GM19238 (cell line): ENCODE measurements around the gene PDE10A.
"Not testable (repeated sequence)": the region's sequence is repeated elsewhere in the genome, so short reads cannot be mapped to it uniquely, and the experiment has no call there.

ENCODE experiments used
- DNase-seq: peaks from one replicate; pipeline ENCODE4 v3.0.0; 2011; ENCODE audit warnings: low spot score; ENCODE audit not compliant: insufficient read length

Gene PDE10A

DNA sequence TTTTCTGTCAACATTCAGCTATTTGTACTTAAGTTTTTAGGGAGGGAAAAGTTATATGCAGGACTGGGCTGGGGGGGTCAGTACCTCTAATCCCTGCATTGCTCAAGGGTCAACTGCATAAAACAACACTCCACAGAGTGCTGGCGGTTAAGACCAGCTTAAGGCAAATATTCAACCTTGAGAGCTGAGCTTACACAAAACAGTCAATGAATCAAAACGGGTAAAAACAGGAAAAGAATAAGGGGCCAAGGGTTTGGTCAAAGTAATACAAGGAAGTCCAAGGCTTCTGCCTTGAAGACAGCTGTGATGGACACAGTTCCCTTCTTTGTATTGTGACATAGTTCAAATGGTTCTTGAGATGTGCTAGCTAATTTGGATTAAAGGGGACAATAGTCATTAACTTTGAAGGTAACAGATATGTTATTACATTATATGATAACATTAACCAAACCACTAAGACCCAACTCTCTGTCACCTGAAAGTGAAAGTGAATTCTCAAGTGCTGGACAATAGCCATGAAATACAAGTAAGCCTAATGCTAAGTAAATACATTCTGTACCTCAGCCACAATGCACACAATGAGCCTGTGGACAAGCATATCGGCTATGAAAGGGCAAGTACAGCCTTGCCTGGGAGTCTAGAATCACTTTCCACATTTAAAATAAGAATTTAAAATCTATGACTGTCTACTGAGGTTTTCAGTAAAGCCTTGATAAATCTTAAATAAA, 106.8 kb downstream of the PDE10A start:
- DNase-seq = no peak

DNA sequence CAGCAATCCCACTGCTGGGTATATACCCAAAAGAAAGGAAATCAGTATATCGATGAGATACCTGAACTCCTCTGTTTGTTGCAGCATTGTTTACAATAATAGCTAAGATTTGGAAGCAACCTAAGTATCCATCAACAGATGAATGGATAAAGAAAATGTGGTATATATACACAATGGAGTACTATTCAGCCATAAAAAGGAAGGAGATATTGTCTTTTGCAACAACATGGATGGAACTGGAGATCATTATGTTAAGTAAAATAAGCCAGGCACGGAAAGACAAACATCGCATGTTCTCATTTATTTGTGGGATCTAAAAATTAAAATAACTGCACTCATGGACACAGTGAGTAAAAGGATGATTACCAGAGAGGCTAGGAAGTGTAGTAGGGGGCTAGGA, 108.4 kb downstream of the PDE10A start:
- DNase-seq = not testable (repeated sequence)

DNA sequence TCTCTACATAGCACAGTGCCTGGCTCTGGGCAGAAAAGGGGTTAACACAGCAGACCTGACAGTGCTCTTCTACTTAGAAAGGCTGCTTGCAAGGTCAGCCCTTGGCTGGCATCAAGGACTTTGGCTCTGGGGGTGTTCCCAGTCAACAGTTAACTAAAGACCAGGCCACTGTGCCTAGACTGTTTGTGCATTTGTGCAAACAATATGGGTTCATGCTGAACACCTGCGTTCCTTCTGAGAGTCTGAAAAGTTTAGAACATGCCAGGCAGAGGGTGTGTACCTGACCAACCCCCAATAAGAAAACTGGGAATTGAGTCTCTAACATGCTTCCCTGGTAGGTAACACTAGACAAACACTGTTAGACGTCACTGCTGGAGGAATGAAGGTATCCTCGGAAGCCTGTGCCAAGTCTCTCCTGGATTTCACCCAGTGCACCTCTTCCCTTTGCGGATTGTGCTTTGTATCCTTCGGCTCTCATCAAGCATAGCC, 110.7 kb downstream of the PDE10A start:
- no peak for DNase-seq

DNA sequence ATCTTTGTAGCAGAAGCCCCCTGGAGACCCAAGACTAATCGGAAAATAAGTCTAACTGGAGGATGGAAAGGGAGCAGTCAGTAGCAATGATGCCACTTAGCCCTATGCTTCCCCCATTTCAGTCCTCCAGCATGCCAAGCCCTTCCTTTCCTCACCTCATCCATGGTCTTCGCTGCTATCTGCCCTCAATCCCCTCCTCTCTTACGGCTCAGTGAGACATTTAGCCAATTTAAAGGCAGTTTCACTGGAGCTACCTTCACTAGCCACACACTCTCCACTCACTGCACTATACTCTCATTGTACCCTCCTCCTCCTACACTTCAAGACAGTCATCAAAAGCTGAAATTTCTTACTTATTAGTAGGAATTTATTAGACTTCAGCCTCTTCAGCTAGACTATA, 111.2 kb downstream of the PDE10A start:
- DNase-seq = no peak

DNA sequence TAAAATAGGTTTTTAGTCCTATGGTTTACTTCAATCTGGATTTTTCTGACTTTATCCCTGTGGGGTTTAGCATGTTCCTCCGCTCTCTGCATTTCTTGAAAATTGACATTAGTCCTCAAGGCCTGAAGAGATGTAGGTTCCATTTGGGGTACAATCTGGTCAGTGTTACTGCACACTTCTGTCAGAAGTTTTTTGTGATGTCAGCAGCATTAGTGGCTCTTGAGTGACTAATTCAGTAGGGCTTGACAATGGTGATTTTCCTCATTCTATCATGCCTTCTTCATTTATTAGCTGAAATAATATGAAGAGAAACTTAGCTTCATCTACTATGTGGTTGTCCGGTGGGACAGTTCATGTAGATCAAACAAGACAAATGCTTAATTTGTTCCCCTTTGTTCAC, 114.6 kb downstream of the PDE10A start:
- no peak for DNase-seq

DNA sequence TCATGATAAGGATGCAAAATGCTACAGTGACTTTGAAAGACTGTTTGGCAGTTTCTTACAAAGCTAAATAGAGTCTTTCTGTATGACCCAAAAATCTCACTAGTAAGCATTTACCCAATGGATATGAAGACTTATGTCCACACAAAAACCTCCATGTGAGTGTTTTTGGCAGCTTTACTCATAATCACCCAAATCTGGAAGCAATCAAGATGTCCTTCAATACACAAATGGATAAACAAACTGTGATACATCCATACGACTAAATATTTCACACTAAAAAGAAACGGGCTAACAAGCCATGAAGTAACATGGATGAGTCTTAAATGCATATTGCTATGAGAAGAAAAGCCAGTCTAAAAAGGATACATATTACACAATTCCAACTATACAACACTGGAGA, 117.2 kb downstream of the PDE10A start:
- no peak for DNase-seq

DNA sequence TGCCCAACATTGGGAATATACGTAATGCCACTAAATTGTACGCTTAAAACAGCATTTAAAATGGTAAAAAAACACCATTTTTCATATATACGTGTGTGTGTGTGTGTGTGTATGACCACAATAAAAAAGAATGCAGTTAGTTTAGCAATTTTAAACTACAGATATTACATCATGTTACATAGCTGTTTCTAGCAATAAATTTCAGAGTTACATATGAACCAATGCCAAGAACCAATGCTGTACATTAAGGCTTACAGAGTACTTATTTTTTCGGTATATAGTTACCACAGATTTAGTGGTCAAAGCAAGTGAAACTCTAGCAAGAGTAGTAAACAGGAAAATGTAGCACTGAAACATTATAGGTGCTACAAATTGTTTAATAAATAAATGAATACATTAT, 119.3 kb downstream of the PDE10A start:
- no peak for DNase-seq

DNA sequence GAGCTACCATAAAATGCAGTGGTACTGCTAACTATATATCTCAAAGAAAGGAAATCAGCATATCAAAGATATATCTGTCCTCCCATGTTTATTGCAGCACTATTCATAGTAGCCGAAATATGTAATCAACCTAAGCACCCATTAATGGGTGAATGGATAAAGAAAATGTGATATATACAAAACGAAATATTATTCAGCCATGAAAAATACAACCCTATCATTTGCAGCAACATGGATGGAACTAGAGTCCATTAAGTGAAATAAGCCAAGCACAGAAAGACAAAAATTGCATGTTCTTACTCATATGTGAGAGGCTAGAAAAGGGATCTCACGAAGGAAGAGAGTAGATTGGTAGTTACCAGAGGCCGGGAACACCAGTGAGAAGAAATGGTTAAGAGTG, 126.1 kb downstream of the PDE10A start:
- no peak for DNase-seq

DNA sequence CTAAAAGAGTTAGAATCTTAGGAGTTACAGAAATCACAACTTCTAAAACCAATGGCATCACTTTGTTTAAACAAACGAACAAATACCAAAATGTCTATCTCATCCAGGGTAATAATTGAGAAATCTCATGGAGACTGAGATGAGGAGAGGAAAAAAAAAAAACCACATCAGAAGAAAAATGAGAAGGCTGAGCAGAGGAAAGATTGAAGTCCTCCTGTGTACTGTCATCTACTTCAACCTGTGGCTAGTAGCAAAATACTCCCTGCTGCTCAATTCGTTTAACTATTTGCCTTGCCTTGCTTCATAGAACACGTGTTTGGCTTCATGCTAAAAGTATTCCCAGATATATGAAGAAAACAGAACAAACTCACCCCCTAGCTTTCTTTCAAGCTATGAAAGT, 143.7 kb downstream of the PDE10A start:
- no peak for DNase-seq

DNA sequence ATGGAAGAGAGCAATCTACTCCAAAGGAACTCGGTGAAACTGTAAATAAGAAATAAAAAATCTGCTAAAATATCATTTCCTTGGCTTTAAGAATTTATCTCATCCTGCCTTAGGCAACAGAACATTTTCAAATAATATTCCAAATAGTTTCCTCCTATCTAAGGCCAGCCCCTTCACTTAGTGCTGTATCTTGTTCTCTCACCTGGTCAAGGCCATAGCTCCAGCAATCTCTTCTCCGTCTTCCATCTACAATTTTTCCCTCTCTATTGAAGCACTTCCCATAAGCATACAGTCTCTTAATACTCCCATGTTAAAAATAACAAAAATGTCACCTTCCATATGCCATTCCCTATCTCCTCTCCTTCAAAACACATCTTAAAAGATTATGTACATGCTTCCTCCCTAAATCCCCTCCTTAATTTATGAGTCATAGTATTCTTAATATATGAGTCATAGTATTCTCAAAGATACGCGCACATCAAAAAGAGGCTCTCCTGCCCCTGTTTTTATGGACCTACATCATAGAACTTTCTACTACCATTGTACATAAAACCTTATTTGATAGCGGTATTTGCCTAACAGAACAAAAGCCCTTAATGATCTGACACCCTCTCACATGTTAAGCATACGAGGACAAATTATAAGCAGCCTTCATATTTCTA, 146.9 kb downstream of the PDE10A start:
- DNase-seq = no peak

DNA sequence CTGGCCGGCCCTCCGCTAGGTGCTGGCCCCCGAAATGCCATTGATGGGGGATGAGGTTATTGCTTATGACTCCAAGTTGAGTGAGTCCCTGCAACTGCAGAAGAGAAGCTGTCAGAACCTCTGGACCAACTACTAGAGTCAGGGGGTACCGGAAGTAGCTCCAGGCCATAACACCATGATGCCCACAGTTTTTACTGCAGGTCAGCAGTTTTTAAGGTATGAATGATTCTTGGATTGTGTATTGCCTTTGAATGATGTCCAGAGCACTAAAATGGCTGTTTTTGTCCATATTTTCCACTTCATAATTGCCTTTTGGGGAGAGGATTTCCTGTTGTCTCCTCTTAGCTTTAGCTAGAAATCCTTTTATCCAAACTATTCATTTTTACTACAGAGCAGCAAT, 148.4 kb downstream of the PDE10A start:
- no peak for DNase-seq

DNA sequence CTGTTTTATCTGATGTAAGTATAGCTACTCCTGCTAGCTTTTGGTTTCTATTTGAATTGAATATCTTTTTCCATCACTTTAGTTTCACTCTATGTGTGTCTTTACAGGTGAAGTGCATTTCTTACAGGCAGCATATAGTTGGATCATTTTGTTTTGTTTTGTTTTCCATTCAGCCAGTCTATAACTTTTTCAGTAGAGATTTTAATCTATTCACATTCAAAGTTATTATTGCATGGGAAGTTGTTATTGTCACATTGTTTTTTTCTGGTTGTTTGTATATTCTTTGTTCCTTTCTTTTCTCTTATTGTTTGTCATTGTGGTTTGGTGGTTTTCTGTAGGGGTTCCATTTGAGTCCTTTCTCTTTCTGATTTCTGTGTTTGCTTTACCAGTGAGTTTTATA, 151.2 kb downstream of the PDE10A start:
- DNase-seq = no peak

DNA sequence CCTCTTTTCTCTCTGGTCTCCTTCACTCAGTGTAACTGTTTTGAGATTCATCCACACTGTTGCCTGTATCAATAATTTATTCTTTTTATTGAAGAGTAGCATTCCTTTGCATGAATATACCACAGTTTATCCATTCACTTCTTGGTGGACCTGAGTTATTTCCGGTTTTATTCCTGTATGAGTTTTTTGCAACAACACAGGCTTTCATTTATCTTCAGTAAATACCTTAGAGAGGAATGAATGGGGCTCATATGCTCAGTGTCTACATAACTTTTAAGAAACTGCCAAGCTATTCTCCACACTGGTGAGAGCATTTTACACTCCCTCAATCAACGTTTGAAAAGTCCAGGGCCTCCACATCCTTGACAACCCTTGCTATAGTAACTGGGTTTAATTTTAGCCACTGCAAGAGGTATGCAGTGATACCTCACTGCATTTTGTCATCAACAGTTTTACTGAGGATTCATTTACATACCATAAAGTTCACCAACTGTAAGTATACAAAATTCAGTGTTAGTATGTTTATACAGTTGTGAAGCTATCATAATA, 154.6 kb downstream of the PDE10A start:
- DNase-seq = no peak

DNA sequence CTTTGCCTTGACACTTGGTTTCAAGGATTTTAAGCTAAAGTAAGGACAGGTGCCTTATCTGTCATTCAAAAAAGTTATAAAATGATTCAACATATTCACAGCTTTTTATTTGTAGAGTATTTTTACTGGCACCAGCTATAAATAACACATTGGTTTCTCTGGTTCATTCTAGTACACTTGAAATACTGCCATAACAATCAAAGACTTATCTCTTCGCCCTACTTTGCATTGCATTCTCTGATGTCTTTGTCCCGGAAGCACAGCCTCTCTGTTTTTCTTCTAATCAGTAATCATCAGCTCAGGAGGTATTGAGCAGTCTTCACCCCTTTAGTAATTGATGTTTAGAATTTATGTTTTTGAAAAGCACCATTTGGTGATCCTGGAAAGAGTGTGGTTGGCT, 156.4 kb downstream of the PDE10A start:
- no peak for DNase-seq

DNA sequence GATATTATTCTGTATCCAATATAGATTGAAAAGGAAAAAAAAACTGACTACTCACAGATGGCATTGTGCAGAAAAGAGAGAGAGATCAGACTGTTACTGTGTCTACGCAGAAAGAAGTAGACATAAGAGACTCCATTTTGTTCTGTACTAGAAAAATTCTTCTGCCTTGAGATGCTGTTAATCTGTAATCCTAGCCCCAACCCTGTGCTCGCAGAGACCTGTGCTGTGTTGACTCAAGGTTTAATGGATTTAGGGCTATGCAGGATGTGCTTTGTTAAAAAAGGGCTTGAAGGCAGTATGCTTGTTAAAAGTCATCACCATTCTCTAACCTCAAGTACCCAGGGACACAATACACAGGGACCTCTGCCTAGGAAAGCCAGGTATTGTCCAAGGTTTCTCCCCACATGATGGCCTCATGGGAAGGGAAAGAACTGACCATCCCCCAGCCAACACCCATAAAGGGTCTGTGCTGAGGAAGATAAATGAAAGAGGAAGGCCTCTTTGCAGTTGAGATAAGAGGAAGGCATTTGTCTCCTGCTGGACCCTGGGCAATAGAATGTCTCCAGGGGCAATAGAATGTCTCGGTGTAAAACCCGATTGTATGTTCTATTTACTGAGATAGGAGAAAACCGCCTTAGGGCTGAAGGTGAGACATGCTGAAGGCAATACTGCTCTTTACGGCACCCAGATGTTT, 162.7 kb downstream of the PDE10A start:
- not testable (repeated sequence) for DNase-seq

DNA sequence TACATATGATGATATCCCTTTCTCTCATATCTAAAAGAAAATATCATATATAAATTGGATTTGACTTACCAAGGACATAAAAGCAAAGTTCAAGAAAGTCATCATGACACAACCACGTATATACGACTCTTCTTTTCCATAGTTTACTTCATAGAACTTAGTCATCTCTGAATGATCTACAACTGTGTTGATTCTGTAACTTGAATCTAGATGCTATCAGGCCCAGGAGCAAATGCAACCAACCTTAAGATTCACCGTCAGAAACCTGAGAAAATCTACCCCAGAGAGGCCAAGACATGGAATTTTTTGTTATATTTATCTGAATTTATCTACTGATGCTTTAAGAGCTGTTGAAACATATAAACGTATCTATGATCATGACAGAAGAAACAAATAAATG, 165.6 kb downstream of the PDE10A start:
- no peak for DNase-seq

DNA sequence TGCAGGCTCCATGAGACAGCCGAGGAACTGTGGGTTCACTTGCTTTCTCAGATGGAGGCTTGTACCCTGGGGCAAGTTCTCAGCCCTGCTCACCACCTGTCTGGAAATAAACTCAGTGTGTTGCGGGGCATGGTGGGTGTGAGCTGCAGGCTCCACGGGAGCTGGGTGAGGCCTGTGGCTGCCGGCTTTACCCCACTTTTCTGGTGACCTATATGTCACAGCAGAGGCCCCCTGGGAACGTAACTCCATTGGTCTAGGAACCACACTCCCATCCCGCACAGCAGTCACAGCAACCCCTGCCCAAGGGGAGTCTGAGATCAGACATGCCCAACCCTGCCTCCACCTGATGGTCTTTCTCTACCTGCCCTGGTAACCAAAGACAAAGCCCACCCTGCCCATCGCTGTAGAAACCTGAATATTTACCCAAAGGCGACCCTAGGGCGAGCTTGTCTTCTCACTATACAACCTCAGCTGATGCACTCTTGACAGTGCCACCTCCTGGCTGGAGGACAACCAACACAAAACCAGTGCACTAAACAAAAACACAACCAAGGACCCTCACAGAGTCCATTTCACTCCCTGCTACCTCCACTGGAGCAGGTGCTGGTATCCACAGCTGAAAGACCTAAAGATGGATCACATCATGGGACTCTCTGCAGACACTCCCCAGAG, 174.3 kb downstream of the PDE10A start:
- no peak for DNase-seq

DNA sequence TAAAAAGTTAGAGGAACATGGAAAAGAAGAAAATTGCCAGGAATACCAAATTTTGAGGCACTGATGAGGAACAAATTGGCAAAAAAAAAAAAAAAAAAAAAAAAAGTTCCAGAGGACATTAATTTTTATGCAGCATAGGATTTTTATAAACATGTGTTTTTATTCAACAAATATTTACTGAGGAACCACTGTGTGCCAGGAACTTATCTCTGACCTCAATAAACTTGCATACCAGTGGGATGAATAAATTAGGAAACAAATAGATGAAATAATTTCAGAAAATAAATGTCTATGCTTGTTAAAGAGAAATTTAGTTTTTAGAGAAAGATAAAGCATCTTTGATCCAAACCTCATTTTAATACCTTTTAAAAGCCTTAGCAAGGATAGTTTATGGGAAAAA, 175.1 kb downstream of the PDE10A start:
- DNase-seq = no peak

DNA sequence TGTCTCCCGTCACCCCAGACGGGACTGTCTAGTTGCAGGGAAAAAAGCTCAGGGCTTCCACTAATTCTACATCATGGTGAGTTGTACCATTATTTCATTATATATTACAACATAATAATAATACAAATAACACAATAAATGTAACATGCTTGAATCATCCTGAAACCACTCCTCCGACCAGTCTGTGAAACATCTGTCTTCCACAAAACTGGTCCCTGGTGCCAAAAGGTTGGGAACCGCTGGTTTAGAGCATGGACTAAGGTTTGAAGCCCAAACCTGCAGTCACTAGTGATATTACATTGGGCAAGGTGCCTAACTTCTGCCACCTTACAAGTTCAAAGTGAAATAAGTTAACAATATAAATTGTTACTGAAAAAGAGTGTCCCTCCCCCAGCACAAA, 175.7 kb downstream of the PDE10A start:
- no peak for DNase-seq

DNA sequence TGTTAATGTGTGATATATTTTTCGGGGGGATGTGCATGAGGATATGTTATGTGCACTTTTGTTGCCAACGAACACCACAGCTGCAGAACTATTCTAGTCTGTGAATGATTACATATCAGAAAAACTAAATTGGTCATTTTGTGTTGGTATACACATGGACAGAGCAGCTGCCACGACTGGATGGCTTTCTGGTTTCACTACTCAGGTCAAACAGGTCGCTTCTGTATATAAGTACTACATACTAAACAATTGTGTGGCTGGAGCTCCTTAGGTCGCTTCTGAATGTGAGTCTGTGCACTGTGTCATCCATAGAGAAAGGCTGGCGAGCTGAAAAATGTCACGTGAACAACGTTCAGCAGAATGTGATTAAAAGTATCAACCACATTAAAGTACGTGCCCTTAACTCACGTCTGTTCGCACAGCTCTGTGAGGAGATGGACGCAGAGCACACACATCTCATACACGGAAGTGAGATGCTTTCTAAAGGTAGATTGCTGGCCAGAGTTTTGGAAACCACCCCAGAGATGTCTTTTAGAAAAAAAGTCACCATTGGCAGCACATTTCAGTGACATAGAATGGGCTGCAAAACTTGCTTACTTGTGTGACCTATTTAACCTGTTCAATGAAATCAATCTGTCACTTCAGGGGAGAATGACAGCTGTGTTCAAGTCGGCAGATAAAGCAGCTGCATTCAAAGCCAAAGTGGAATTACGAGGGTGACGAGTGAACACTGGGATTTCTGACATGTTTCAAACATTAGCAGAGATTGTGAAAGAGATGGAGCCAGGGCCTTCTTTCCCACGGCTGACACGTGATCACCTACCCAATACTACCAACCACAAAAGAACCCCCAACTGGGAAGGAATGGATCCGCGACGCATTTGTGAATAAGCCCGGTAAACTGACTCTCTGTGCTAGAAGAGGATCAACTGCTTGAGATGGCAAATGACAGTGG, 176.6 kb downstream of the PDE10A start:
- no peak for DNase-seq
